Pons (tissue), 1 donor: ENCODE data around the gene DDX1.
"Not testable (repeated sequence)": the region's sequence is repeated elsewhere in the genome, so short reads cannot be mapped to it uniquely, and the experiment has no call there.

Source experiments
- DNase-seq: peaks from one replicate; pipeline ENCODE4 v3.0.0-alpha.2; 2016; ENCODE audit warnings: low spot score

Gene DDX1

GRCh38 chr2:15616850-15617777 is 25.4 kb downstream of the DDX1 start:
- DNase-seq, result no peak

GRCh38 chr2:15617778-15618448 is 26.2 kb downstream of the DDX1 start:
- no peak for DNase-seq

GRCh38 chr2:15618449-15618855 is 26.8 kb downstream of the DDX1 start:
- no peak for DNase-seq

GRCh38 chr2:15619076-15619475 is 27.4 kb downstream of the DDX1 start:
- no peak for DNase-seq

- DNase-seq, result no peak
These were observed 27.8 kb downstream of the DDX1 start for GRCh38 chr2:15619510-15619909.

- no peak for DNase-seq
These were observed 28.3 kb downstream of the DDX1 start for GRCh38 chr2:15619938-15620337.

GRCh38 chr2:15620340-15620739 is 28.7 kb downstream of the DDX1 start:
- DNase-seq, result no peak

GRCh38 chr2:15620857-15621471 is 29.3 kb downstream of the DDX1 start:
- DNase-seq, result no peak

- DNase-seq, result not testable (repeated sequence)
These were observed 29.8 kb downstream of the DDX1 start for GRCh38 chr2:15621472-15621870.

- no peak for DNase-seq
These were observed 30.5 kb downstream of the DDX1 start for GRCh38 chr2:15622214-15622613.

- DNase-seq, result no peak
These were observed 31.2 kb downstream of the DDX1 start for GRCh38 chr2:15622614-15623480.

- DNase-seq, result no peak
These were observed 31.8 kb downstream of the DDX1 start for GRCh38 chr2:15623481-15623796.

GRCh38 chr2:15623898-15624541 is 32.4 kb downstream of the DDX1 start:
- no peak for DNase-seq

GRCh38 chr2:15624903-15625302 is 33.2 kb downstream of the DDX1 start:
- DNase-seq, result no peak

- no peak for DNase-seq
These were observed 33.8 kb downstream of the DDX1 start for GRCh38 chr2:15625344-15626036.

- no peak for DNase-seq
These were observed 34.5 kb downstream of the DDX1 start for GRCh38 chr2:15626126-15626525.

GRCh38 chr2:15626967-15627366 is 35.3 kb downstream of the DDX1 start:
- DNase-seq, result no peak

- no peak for DNase-seq
These were observed 36.4 kb downstream of the DDX1 start for GRCh38 chr2:15627817-15628684.

- DNase-seq, result no peak
These were observed 37.5 kb downstream of the DDX1 start for GRCh38 chr2:15628899-15629855.
